B cell (primary cell): ENCODE data around the gene RNLS. TPM values are rescaled to one million over a fixed set of nuclear protein-coding genes. Genes with fewer than 3 reads are reported as not detected.

Source experiments
- ATAC-seq: fragments of 200-7000 bp; cut with Tn5 transposase; one replicate; pipeline ENCODE4 v1.10.0; 2021; ENCODE audit warnings: low read depth, mild to moderate bottlenecking, moderate number of reproducible peaks, moderate library complexity
- CTCF ChIA-PET: fragments of 350-600 bp; sonication (Branson Sonifier 250); formaldehyde crosslinking; loops from one replicate; lab custom pipeline; 2021; ENCODE audit warnings: antibody characterized with exemption, inconsistent platforms; lab: Charles Lee
- POLR2A ChIA-PET: fragments of 350-600 bp; sonication (Branson Sonifier 250); formaldehyde crosslinking; loops from one replicate; lab custom pipeline; 2021; ENCODE audit warnings: antibody characterized with exemption; lab: Charles Lee
- DNase-seq: peaks from one replicate; pipeline ENCODE4 v3.0.0; 2013
- H2AFZ ChIP-seq: 2 replicates; pipeline ENCODE4 v1.6.1; 2012; ENCODE audit warnings: mild to moderate bottlenecking, low read depth, low read length; ENCODE audit not compliant: insufficient read depth, poor library complexity, severe bottlenecking
- H3K27ac ChIP-seq, 2 donors: 1 replicate in 1 of 2; 2 replicates in 1 of 2; pipeline ENCODE4 v1.5.1; 2012 to 2013; ENCODE audit warnings: low read length in 2 of 2, mild to moderate bottlenecking in 2 of 2, moderate library complexity in 1 of 2
- H3K27me3 ChIP-seq, 4 experiments: fragments of 200-600 bp in 1 of 4; sonication (generic) in 1 of 4; replicated peaks in 1 of 4; 1 replicate in 2 of 4; 2 replicates in 2 of 4; pipeline versions ENCODE4 v1.6.1 to v1.7.0; 2013 to 2016; ENCODE audit warnings: low read length in 3 of 4, mild to moderate bottlenecking in 2 of 4, mixed read lengths in 1 of 4, moderate library complexity in 1 of 4; ENCODE audit not compliant: insufficient read depth in 4 of 4, control insufficient read depth in 3 of 4; ENCODE audit errors: control extremely low read depth in 1 of 4
- H3K36me3 ChIP-seq, 2 experiments: replicated peaks in 1 of 2; 1 replicate in 1 of 2; 2 replicates in 1 of 2; pipeline versions ENCODE4 v1.6.1 to v1.7.1; 2013; ENCODE audit warnings: low read length in 1 of 2; ENCODE audit not compliant: insufficient read depth in 2 of 2, control insufficient read depth in 1 of 2; ENCODE audit errors: control extremely low read depth in 1 of 2, extremely low read depth in 1 of 2
- H3K4me1 ChIP-seq, 2 donors: fragments of 200-600 bp in 1 of 2; sonication (generic) in 1 of 2; 1 replicate in 1 of 2; 2 replicates in 1 of 2; pipeline versions ENCODE4 v1.5.1 to v1.6.1; 2013 to 2017; ENCODE audit warnings: low read length in 2 of 2; ENCODE audit not compliant: control insufficient read depth in 2 of 2, insufficient read depth in 2 of 2
- H3K4me2 ChIP-seq: replicated peaks from 2 replicates; pipeline ENCODE3; 2012; ENCODE audit warnings: mild to moderate bottlenecking, low read depth, low read length; ENCODE audit not compliant: poor library complexity, severe bottlenecking
- H3K4me3 ChIP-seq, 5 experiments: fragments of 200-600 bp in 1 of 5; sonication (generic) in 1 of 5; 1 replicate in 3 of 5; 2 replicates in 2 of 5; pipeline versions ENCODE4 v1.5.1 to v1.7.0; 2011 to 2016; ENCODE audit warnings: low read length in 4 of 5, mild to moderate bottlenecking in 4 of 5, low read depth in 2 of 5, control low read depth in 1 of 5, moderate library complexity in 1 of 5; ENCODE audit not compliant: insufficient read depth in 1 of 5; ENCODE audit errors: control extremely low read depth in 1 of 5, extremely low read depth in 1 of 5
- H3K79me2 ChIP-seq: fragments of 200-600 bp; sonication (generic); one replicate; pipeline ENCODE4 v1.6.0; 2016; ENCODE audit warnings: low read length; ENCODE audit not compliant: control insufficient read depth, insufficient read depth
- H3K9ac ChIP-seq: fragments of 200-600 bp; sonication (generic); 2 replicates; pipeline ENCODE4 v1.6.1; 2017; ENCODE audit warnings: mild to moderate bottlenecking, low read length, moderate library complexity
- H3K9me3 ChIP-seq, 3 donors: one replicate each; pipeline versions ENCODE4 v1.6.1 to v1.7.1; 2013; ENCODE audit warnings: low read length in 2 of 3; ENCODE audit not compliant: control insufficient read depth in 2 of 3, insufficient read depth in 1 of 3; ENCODE audit errors: control extremely low read depth in 1 of 3
- H4K20me1 ChIP-seq: 2 replicates; pipeline ENCODE4 v1.6.0; 2012; ENCODE audit warnings: mild to moderate bottlenecking, low read length; ENCODE audit not compliant: insufficient read depth, control insufficient read depth, poor library complexity, severe bottlenecking
- H3K27ac Mint-ChIP-seq: one replicate; pipeline ENCODE4 v1.8.0; 2021; ENCODE audit warnings: mixed read lengths
- H3K27me3 Mint-ChIP-seq: one replicate; pipeline ENCODE4 v1.8.0; 2021; ENCODE audit warnings: mixed read lengths
- H3K4me1 Mint-ChIP-seq: one replicate; pipeline ENCODE4 v1.8.0; 2021; ENCODE audit warnings: mixed read lengths
- H3K4me3 Mint-ChIP-seq: one replicate; pipeline ENCODE4 v1.8.0; 2021; ENCODE audit warnings: mixed read lengths
- H3K9me3 Mint-ChIP-seq: one replicate; pipeline ENCODE4 v1.8.0; 2022; ENCODE audit warnings: mixed read lengths; ENCODE audit not compliant: insufficient read depth
- CTCF ChIP-seq: fragments of 200-600 bp; IDR thresholded peaks from one replicate; pipeline ENCODE4 v1.8.0; 2022; ENCODE audit warnings: antibody characterized with exemption, mild to moderate bottlenecking
- EZH2 ChIP-seq: IDR thresholded peaks from 2 replicates; pipeline ENCODE4 v1.6.1; 2012; ENCODE audit warnings: borderline replicate concordance, low read depth, mild to moderate bottlenecking, moderate library complexity, low read length; ENCODE audit not compliant: insufficient read depth, poor library complexity, severe bottlenecking
- WGBS: methylation state at CpG from one replicate; pipeline ENCODE4 v1.1.5; 2013; ENCODE audit warnings: missing lambda C conversion rate; ENCODE audit not compliant: insufficient coverage; 5-methylcytosine and 5-hydroxymethylcytosine counted together
- intact Hi-C: fragments of 100-400 bp; cut with micrococcal nuclease; formaldehyde crosslinking; loops from one replicate; pipeline ENCODE4 v1.10.0; 2022
- polyA plus RNA-seq: library from polyadenylated mRNA; depleted of rRNA; stranded (reverse); fragments of >200 nt; gene quantifications from 2 replicates; pipeline ENCODE4 v1.2.3, GENCODE V29; 2012
- total RNA-seq, 2 donors: library from RNA; stranded (reverse); fragments of 120-200 nt in 1 of 2; gene quantifications; 1 replicate in 1 of 2; 2 replicates in 1 of 2; pipeline versions ENCODE4 v1.2.3 to v1.2.4, GENCODE V29; 2013 to 2022

The RNLS gene
- total and polyA plus RNA-seq, 2 donors (not counting 1 experiment from before 2014, with no cell fraction given) = 3.5 to 7.5 TPM

- Histone ChIP-seq H3K9me3 (no peaks in the 10 kb centered on the region), H3K4me3 (no peak overlapping the region), H3K79me2 (no peaks in the 10 kb centered on the region), H2AFZ (no peak overlapping the region), H4K20me1 (no peaks in the 10 kb centered on the region), H3K4me1 (no peaks in the 10 kb centered on the region), H3K27ac (no peak overlapping the region), H3K9ac (no peak overlapping the region), H3K27me3 (no peaks in the 10 kb centered on the region), H3K4me2 (no peak overlapping the region), H3K36me3 (no peaks in the 10 kb centered on the region)
- Mint-ChIP-seq H3K4me1 (peaks cover 4% of the 10 kb centered on the region), H3K27ac (no peak overlapping the region), H3K9me3 (no peaks in the 10 kb centered on the region), H3K27me3 (no peaks in the 10 kb centered on the region), H3K4me3 (no peak overlapping the region)
- no peak for DNase-seq
- WGBS = 100% methylated on average over 1 of the region's 3 CpGs
- ChIA-PET POLR2A (no interaction called here), CTCF (interaction anchor here (0.7 kb wide), 1 partner anchor 897 kb away, joined by 3 read pairs; no protein-coding TSS in a partner anchor)
- TF ChIP-seq EZH2 (no peak), CTCF (no peak)
- no peak for ATAC-seq
- intact Hi-C loops = no loop called here
Observed at GRCh38 chr10:88508796-88509195, 74.3 kb downstream of the RNLS start.

GRCh38 chr10:88507826-88508453 is 75.2 kb downstream of the RNLS start:
- Mint-ChIP-seq H3K4me1 (peaks cover 7% of the 10 kb centered on the region), H3K27me3 (no peaks in the 10 kb centered on the region), H3K9me3 (no peaks in the 10 kb centered on the region), H3K27ac (no peak overlapping the region), H3K4me3 (no peak overlapping the region)
- ChIA-PET POLR2A (no interaction called here), CTCF (no interaction called here)
- no peak overlapping the region for H3K27ac ChIP-seq
- H3K4me1 ChIP-seq = no peaks in the 10 kb centered on the region
- 83% methylated on average over 1 of the region's 3 CpGs for WGBS
- no peaks in the 10 kb centered on the region for H3K79me2 ChIP-seq
- DNase-seq (no peak), ATAC-seq (no peak)
- TF ChIP-seq CTCF (no peak), EZH2 (no peak)
- H3K9me3 ChIP-seq = peaks cover 0 to 3% (median 0%) of the 10 kb centered on the region in 3 donors
- H3K4me2 ChIP-seq = no peak overlapping the region
- no peaks in the 10 kb centered on the region for H3K27me3 ChIP-seq
- H2AFZ ChIP-seq = no peak overlapping the region
- no peak overlapping the region for H3K9ac ChIP-seq
- H3K36me3 ChIP-seq = no peaks in the 10 kb centered on the region
- no peak overlapping the region for H3K4me3 ChIP-seq
- no peaks in the 10 kb centered on the region for H4K20me1 ChIP-seq
- intact Hi-C loops = no loop called here
